Mucosa of gallbladder (tissue), 1 donor: ENCODE results near the gene PBX1. TPM values are rescaled to one million over a fixed set of nuclear protein-coding genes. Genes with fewer than 3 reads are reported as not detected.

ENCODE experiments used
- DNase-seq: peaks from one replicate; pipeline ENCODE4 v3.0.0-alpha.2; 2020; ENCODE audit warnings: low spot score
- total RNA-seq: library from RNA; stranded (reverse); gene quantifications from one replicate; pipeline ENCODE4 v1.2.1, GENCODE V29; 2021
- donor health status: DM: no; HTN: no; CAD: no.

Gene PBX1
- total RNA-seq, 1 donor from 2014 or later = 175 TPM

DNA sequence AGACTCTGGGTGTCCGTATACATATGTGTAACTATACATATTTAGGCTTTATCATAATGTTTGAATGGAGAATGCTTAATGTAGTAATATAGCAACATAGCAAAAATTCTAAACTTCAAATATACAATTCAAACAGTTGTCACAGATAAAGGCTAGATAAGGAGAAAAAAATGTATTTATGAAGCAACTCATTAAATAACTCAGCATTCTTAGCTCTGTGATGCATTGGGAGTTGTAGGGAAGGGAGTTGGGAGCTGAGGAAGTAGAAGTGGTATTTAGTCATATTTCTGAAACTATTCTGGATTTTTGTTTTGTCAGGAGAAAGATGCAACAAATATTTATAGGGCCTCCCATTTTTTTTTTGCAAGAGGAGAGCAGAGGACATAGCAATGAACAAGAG is 197.8 kb downstream of the PBX1 start:
- no peak for DNase-seq

DNA sequence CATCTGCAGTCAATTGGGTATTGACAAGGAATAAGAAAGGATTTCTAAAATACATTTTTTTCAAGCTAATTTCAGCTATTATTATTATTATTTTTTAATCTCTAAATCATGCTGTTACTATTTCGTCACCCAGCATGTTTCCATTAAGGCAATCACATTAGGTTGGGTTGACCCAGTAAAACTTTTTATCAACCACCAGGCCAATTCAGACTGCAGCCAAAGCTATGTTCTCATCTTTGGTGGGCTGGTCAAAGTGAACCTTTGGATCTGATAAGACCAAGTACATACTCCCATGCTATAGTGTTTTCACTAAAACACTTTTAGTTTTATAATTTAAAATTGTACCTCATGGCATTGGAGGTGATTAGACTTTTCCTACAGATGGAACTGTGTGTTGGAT is 198.6 kb downstream of the PBX1 start:
- no peak for DNase-seq

DNA sequence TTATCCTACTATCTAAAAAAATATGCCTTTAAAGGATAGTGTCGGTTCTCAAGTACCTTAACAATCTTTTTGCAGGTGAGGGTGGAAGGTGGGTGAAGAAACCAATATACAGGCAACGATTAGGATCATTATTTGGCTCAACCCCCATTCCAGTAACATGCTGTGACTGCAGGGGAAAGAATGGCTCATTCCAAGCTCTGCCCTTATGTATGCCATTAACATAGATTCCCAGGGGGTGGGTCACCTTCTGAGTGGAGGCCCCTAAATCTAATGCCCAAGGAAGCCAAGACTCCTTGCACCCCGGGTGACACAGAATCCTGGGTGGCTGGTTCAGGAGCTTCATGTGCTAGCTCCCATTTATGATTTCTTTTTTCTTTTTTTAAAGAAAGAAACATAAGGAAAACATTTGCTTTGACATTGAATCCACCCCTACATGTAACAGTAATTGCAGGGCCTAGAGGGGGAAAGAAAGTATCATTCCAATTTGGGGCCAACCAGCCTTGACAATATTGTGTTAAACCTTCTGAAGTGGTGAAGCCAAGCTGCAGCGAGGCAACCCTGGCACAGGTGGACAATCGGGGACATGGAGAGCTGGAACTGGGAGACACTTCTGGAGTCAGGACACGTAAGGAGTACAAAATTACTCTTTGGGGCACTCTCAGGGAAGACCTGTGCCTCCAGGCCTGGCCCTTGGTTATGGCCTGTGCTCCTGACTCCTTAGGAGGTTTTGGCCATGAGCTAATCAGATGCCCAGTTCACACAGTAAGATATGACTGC is 200.3 kb downstream of the PBX1 start:
- DNase-seq = no peak

DNA sequence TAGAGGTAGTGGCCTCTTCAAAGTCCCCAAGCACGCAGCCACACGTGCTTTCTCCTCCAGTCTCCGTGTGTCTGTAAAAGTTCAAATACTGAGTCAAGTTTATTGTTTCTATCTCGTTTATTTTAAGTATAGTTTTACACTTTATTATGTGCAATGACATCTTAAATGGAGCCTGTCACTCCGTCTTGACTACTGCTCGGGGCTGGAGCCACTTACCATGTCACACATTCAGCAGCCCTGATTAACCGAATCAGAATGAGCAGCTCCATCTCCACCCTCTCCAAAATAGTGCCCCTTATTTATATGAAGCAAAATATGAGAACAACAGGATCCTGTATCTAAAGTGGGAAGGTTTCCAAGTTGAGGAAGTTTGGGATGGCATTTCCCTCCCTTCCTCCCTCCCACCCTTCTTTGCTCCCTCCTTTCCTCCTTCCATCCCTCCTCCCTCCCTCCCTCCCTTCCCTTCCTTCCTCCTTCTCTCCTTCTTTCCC is 201.0 kb downstream of the PBX1 start:
- no peak for DNase-seq

DNA sequence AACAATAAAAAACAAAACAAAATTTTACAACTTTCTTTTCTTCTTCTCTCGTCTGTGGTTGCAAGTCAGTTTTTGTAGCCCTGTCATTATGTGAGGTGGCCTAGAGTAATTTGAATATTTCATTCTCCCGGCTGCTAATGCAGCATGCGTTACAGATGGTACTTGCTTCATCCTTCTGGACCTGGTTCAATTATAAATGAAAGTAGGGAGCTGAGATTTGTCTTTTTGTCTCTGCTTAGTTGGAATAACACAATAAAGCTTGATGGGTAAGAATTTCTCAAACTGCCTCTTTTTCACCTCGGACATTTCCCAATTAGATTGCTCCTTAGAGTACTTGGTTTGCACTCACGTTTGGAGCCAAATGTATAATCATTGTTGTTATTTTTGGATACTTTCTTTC is 201.6 kb downstream of the PBX1 start:
- no peak for DNase-seq

DNA sequence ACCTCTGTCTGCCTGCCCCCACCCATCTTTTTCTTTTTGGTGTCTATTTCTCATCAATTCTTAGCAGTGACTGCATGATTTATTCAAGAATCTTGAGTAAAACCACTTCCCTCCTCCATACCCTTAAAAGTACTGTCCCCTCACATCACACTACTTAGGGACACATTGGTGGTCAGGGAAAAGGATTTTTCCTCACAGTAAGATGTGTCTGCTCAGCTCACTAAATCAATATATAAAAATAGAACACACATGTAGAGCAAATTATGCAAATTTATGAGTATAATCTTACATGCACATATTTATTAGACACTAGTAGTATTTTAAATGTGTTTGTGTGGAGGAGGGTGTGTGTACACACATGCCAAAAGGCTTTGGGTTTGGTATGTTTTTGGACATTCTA is 202.0 kb downstream of the PBX1 start:
- DNase-seq = no peak

DNA sequence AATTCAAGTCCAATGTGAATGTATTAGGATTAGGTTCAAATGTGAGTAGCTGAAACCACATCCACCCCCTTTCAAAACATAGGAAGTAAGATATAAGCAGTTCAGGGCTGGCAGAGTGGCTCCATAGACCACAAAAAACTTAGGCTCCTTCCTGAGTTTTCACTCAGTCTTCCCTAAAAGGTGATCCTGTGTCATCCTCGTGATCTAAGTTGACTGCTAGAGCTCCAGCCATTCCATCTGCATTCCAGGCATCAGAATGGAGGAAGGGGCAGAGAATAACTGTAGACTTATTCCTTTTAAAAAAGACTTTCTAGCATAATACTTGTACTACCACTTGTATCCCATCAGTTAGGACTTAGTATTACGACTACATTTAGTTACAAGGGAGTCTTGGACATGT is 204.1 kb downstream of the PBX1 start:
- DNase-seq = no peak

DNA sequence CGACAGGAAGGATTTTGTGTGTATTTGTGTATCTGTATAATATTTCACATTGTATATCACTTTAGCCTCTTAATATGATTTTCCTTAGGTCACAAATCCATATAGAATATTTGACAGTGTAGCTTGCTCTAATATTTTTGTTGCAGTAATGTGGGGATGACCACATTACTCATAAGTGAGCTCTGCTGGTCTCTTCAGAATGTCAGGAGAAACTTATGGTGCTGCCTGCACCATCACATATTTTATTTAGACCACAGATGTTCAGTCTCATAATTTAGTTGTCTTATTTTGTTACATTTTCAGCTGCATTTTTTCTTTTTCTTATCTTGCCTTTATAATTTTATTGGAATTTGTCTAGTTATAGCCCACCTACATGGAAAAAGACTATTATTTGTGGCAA is 205.3 kb downstream of the PBX1 start:
- DNase-seq = no peak

DNA sequence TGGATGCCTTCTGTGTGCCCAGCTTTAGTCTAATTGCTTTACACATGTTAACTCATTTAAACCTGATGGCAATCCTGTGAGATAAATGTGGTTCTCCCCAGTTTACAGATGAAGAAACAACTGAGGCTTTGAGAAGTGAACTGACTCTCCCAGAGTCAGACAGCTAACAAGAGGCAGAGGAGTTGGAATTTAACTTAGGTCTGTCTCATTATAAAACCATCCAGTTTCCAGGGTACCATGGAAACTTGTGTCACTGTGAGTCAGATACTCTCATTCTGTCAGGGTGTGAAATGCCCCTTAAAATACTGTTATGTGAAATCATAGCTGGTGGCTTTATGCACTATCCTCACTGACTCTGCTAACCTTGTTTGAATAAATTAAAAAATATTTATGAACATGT is 206.6 kb downstream of the PBX1 start:
- no peak for DNase-seq

DNA sequence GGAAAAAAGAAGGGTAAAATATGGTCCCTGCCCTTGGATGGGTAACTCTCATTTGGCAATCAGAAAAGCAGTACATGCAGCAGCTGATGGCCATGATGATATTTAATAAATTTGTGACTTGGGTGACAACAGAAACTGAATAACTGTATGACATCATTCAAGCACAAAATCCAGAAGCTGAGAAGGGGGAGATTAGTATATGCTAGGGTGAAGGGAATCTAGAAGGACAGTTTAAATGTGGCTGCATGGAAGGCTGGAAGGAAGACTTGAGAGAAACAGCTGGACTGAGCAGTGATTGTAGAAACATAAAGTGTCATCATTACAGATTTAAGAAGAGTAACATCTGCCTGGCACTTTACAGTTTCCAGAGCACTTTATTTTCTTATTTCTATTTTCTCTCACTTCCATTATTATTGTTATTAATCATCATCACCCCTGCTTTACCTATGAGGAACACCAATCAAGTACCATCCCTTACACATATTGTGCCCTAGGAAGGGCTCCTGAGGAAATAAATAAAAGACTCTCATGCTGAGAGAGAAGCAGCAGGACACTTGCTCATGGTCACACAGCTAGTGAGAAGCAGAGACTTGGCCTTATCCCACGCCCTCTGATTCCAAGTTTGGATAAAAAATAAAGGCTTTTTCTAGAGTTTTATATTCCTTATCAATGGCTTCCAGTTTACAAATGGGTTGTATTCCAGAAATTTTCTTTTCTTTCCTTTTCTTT is 207.2 kb downstream of the PBX1 start:
- DNase-seq = no peak

DNA sequence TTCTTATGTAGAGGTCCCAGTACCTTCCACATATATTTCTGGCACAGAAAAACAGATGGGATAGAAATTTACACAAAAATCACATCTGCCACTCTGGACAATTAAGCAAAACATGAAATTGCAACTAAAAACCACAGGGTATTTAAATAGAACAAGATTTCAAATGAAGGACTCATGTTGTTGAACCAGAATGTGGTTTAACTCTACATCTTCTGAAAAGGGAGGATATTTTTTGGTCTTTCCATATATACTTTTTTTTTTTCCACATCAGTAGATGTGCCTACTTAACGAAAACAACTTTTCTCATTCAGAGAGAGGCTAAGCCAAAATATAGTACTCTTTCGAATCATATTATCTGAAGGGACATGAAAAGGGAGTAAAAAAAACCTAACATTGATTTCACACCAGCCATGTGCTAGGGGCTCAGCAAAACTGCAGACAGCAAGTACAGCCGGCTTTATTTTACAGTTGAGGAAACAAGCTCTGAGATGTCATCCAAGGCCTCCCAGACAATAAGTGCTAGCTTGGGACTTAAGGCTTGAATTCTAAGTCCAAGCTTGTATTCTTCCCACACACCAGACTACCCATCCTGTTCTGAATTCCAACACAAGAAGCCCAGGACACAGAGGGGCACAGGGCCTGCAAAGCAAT is 208.9 kb downstream of the PBX1 start:
- no peak for DNase-seq

DNA sequence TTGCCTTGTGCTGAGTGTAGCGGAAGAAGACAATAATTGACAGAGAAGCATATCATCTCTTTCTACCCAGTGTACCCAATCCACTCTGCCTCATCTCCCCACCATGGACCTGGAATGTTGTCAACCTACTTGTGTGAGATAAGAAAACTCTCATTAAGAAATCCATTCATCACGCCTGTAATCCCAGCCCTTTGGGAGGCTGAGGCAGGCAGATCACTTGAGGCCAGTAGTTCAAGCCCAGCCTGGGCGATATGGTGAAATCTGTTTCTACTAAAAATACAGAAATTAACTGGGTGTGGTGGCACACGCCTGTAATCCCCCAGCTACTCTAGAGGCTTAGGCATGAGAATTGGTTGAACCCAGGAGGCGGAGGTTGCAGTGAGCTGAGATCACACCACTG is 209.6 kb downstream of the PBX1 start:
- DNase-seq = no peak

DNA sequence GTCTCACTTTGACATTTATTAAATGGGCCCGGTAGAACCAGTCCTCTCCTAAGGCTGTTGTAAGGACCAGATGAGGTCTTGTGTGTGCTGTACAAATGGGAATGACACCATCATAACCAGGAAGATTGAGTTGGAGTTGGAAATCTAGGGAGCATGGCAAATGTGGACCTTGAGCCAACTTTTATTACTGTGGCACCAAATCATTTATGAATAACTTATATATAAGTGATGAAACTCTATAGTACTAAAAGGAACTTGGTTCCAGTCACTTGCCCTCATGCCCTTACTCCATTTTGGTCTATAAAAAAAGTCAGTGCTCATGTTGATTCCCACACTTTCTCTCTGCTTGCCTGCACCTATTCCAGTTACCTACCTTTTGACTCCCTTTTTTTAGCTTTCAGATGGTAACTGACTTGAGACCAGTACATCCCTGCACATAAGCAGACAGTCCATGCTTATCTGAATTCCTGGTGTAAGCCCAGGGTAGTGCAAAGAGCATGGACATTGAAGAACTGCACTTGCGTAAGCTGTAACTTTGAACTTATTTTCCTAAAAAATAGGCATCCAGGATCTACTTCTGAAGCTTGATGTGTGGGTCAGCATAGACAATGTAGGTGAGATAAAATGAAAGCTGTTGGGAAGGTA is 210.6 kb downstream of the PBX1 start:
- no peak for DNase-seq

DNA sequence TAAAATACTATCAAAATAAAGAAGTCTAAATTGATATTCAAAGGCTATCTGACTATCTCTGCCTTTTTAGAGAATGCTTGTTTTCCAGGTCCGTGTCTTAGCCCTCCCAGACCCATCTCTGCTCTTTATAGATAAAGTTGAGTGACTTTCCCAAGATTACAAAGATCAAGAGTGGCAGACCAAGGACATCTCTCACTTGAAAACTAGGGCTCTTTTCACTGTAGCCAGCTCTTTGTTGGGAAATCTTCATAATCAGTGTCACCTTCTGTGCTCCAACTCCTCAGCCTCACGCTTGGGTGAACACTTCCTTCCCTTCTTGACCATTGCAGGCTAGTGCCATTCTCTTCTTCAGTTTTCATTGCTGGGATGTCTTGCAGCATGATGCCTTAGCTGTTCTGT is 211.1 kb downstream of the PBX1 start:
- DNase-seq = no peak

DNA sequence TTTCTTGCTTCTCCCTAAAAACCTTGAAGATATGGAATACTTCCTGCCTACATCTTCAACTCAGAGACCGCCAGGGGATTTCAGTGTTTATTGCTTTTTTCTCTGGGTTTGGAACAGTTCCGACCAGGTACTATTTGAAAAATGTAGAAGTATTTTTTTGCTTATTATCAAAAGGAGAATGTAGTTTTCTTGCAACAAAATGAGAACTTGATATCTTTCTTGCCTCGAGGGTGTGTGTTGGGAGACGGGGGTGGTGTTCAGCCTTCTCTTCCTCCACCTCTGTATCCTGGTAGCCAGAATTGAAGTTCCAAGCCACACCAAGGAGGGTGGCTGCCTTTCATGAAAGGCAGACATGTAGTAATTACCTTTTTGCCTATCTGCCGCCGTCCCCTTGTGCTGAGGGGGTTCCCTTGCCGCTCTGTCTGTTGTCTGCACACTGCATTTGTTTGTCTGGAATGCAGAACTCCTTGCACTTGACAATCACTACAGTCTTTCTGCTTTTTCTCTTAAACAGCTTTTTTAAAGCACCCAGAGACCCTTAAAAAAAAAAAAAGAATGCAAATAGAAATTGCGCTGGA is 212.1 kb downstream of the PBX1 start:
- DNase-seq = no peak

DNA sequence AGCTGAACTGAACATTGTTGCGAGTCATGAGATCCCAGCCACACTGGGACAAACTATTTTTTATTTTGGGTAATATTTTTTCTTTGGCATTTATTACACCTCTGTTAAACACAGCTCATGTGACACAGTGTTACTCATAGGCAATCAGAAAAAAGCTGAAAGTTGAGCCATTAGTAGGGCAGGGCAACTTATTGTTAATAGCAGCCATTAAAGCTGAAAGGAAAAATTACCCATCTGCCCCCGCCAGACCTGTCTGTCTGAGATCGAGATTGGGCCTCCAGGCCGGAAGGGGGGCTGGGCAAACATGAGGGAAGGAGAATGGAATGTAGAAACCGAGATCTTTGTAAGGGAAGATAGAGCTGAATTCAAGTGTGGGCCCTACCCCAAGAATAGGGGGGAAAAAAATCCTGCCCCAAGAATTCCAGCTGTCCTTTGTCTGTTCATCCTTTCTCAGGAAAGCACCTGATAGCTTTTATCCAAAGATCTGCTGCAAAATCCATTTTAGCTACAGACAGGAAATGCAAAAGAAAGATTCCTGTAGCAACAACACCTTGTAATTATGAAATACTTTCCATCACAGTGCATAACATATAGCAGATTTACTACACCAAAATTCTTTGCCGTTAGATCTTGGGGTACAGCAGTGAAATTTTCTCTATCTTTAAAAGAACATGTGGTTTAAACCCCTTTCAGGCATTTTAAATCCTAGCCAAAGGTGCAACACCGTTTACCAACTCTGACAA is 212.8 kb downstream of the PBX1 start:
- no peak for DNase-seq

DNA sequence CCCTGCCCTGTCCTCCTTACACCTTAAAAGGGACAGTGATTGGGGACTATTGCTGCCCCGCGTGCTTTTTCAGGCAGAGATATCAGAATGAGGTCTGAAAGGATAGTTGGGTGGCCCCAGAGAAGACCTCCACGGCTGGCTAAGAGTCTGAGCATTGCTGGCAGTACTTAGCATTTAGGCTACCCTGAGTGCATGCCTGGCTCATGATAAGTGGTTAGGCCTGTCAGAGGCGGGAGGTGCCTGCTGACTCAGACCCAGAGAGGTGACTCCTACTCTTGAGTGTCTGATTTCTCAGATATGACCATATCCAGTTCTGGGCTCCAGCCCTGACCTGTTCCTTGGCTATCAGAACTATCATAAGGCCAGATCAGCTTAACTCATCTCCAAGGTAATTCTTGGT is 213.7 kb downstream of the PBX1 start:
- DNase-seq = peak; percentile 57

DNA sequence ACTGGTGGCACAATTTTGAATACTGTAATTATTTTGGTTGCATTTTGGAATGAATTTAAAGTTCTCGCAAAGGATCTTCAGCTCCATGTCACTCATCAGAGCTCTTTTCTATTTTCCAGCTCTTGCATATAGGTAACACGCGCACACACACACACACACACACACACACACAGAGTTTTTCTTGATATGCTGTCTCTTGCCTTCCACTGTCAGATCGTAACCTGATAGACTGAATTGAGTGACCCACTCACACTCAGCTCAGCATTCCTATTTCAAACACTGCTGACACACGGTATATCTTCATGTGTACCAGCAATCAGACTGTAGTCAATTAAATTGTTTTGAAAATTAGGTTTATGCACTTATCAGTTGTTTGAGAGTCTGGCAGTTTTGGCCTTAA is 214.1 kb downstream of the PBX1 start:
- DNase-seq = no peak

DNA sequence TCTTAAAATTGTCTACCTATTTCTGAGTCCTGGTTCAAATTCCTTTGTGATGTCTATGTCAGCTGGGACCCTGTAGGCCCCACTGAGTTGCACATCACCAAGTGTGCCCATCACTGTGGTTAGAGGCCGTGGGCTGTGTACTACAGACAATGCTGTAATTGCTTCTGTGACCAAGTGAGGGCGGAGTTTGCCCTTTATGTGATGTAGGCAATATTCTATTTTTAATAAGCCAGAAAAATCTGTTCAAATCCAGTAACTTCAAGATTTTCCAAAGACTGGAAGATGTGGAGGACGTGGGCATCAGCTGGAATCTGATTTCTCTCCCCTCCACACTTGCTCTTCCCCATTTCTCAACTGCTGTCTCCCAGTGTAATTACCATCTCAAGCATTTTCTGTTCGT is 215.4 kb downstream of the PBX1 start:
- DNase-seq = no peak

DNA sequence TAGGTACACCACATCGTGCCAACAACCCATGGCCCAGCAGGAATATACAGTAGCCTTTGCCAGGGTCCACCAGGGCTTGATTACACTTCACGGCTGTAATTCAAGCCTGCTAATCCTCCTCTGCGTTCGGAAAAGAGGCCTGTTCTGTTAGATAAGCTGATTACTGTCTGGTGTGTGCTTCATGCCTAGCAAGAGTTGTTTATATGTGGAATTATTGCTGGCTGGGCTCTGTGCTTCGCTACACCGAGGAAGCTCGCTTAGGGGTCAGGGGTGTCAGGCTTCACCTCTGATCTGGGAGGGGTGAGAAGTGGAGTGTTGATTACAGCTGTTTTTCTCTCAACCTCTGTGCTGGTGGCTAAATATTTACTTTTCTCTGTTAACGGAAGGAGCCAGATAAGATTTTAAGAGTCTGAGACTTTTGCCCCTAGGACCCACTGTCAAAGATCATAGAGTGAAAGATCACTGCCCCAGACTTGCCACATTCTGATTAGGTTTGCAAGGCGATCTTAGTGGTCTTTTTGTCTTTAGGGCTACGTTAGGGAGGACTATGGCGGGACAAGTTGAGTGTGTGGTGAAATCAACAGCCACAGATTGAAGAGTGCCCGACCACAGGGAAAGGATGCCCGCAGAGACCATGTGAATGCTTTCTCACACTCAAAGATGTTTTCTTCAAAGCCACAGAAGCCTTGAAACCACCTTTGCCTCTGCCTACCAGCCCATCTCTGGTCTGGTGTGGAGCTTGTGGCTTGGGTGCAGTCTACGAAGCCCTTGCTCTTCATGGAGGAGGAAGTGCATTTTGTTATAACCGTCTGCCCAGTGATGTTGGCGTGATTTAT is 216.1 kb downstream of the PBX1 start:
- DNase-seq = no peak
